Measurements from ENCODE around the gene MAN2A2.

Gene MAN2A2

GRCh38 chr15:90967206-90967605 lies 64.1 kb downstream of the MAN2A2 start:
- no peak overlapping the region for H3K4me3 ChIP-seq (ENCODE audit: low read depth, low read length)
- DNase-seq (ENCODE audit: low read depth): no peak
- TF ChIP-seq CTCF (IDR thresholded peaks at IDR 0.05; ENCODE audit: low read depth, low read length, missing control alignments): no peak

GRCh38 chr15:90968434-90968833 lies 65.3 kb downstream of the MAN2A2 start:
- H3K4me3 ChIP-seq (ENCODE audit: low read depth, low read length): no peak overlapping the region
- no peak for DNase-seq (ENCODE audit: low read depth)
- TF ChIP-seq CTCF (IDR thresholded peaks at IDR 0.05; ENCODE audit: low read depth, low read length, missing control alignments): no peak

- H3K4me3 ChIP-seq (ENCODE audit: low read depth, low read length): no peak overlapping the region
- TF ChIP-seq CTCF (IDR thresholded peaks at IDR 0.05; ENCODE audit: low read depth, low read length, missing control alignments): no peak
- no peak for DNase-seq (ENCODE audit: low read depth)
Measured at GRCh38 chr15:90970274-90970673, 67.2 kb downstream of the MAN2A2 start.

GRCh38 chr15:90972133-90972532 lies 69.0 kb downstream of the MAN2A2 start:
- H3K4me3 ChIP-seq (ENCODE audit: low read depth, low read length): no peak overlapping the region
- no peak for TF ChIP-seq CTCF (IDR thresholded peaks at IDR 0.05; ENCODE audit: low read depth, low read length, missing control alignments)
- no peak for DNase-seq (ENCODE audit: low read depth)
